Stimulated activated CD8-positive, alpha-beta memory T cell treated with anti-CD3 and anti-CD28 coated beads, Interleukin-15, amount 100 ng/mL, for 1 hour (primary cell): ENCODE measurements around the gene GRB14.
"Not testable (repeated sequence)": the region's sequence is repeated elsewhere in the genome, so short reads cannot be mapped to it uniquely, and the experiment has no call there.

Source experiments
- DNase-seq: peaks from one replicate; pipeline ENCODE4 v3.0.0-alpha.2; 2020; ENCODE audit warnings: low read depth

GRB14 gene

GRCh38 chr2:164495491-164496223, 125.6 kb downstream of the GRB14 start:
- DNase-seq = no peak

GRCh38 chr2:164485541-164485940, 135.7 kb downstream of the GRB14 start:
- no peak for DNase-seq

GRCh38 chr2:164479460-164479859, 141.8 kb downstream of the GRB14 start:
- no peak for DNase-seq

- DNase-seq = no peak
These were observed 143.1 kb downstream of the GRB14 start for GRCh38 chr2:164478205-164478604.

GRCh38 chr2:164474873-164475272, 146.4 kb downstream of the GRB14 start:
- no peak for DNase-seq

GRCh38 chr2:164473021-164473420, 148.3 kb downstream of the GRB14 start:
- no peak for DNase-seq

GRCh38 chr2:164465047-164465446, 156.2 kb downstream of the GRB14 start:
- not testable (repeated sequence) for DNase-seq

GRCh38 chr2:164464376-164464775, 156.9 kb downstream of the GRB14 start:
- DNase-seq = no peak

GRCh38 chr2:164458792-164459191, 162.5 kb downstream of the GRB14 start:
- no peak for DNase-seq

- no peak for DNase-seq
These were observed 164.0 kb downstream of the GRB14 start for GRCh38 chr2:164457271-164457670.

GRCh38 chr2:164456619-164457018, 164.7 kb downstream of the GRB14 start:
- DNase-seq = no peak

GRCh38 chr2:164453656-164454305, 167.5 kb downstream of the GRB14 start:
- no peak for DNase-seq

GRCh38 chr2:164450278-164450677, 171.0 kb downstream of the GRB14 start:
- no peak for DNase-seq

- DNase-seq = no peak
These were observed 171.6 kb downstream of the GRB14 start for GRCh38 chr2:164449706-164450105.

- DNase-seq = no peak
These were observed 173.6 kb downstream of the GRB14 start for GRCh38 chr2:164447660-164448059.
